Mesenchymal stem cell (in vitro differentiated cells and primary cell): Measurements from ENCODE around the gene ISLR2. TPM values are rescaled to one million over a fixed set of nuclear protein-coding genes. Genes with fewer than 3 reads are reported as not detected.
A peak's percentile ranks its signal among the peaks of the same experiment; 100 is the strongest.
"Not testable (repeated sequence)": the region's sequence is repeated elsewhere in the genome, so short reads cannot be mapped to it uniquely, and the experiment has no call there.

Experiments used
- DNase-seq: peaks from one replicate; pipeline ENCODE4 v3.0.0-alpha.2; 2013
- H2AFZ ChIP-seq: one replicate; pipeline ENCODE4 v1.6.1; 2013; ENCODE audit warnings: low read depth, mild to moderate bottlenecking, control low read depth, inconsistent platforms, low read length, moderate library complexity
- H2AK5ac ChIP-seq: 2 replicates; pipeline ENCODE4 v1.6.1; 2013; ENCODE audit warnings: low read length, moderate library complexity, mild to moderate bottlenecking, inconsistent platforms; ENCODE audit not compliant: severe bottlenecking
- H2BK120ac ChIP-seq: one replicate; pipeline ENCODE4 v1.6.1; 2013; ENCODE audit warnings: low read depth, mild to moderate bottlenecking, inconsistent platforms, low read length, moderate library complexity
- H2BK12ac ChIP-seq, 2 experiments: one replicate each; pipeline ENCODE4 v1.6.1; 2013; ENCODE audit warnings: inconsistent platforms in 2 of 2, low read length in 2 of 2, mild to moderate bottlenecking in 2 of 2, moderate library complexity in 2 of 2, control low read depth in 1 of 2
- H2BK15ac ChIP-seq: one replicate; pipeline ENCODE4 v1.6.1; 2013; ENCODE audit warnings: mild to moderate bottlenecking, low read depth, inconsistent platforms; ENCODE audit not compliant: poor library complexity, severe bottlenecking
- H2BK5ac ChIP-seq: 2 replicates; pipeline ENCODE4 v1.6.1; 2013; ENCODE audit warnings: low read depth, mild to moderate bottlenecking, low read length, control low read depth, inconsistent platforms; ENCODE audit not compliant: poor library complexity, severe bottlenecking
- H3K14ac ChIP-seq, 2 experiments: one replicate each; pipeline ENCODE4 v1.6.1; 2013; ENCODE audit warnings: inconsistent platforms in 2 of 2, low read length in 2 of 2, control low read depth in 1 of 2, mild to moderate bottlenecking in 1 of 2, moderate library complexity in 1 of 2
- H3K18ac ChIP-seq, 2 experiments: one replicate each; pipeline ENCODE4 v1.6.1; 2013; ENCODE audit warnings: inconsistent platforms in 2 of 2, low read length in 2 of 2, control low read depth in 1 of 2, low read depth in 1 of 2, mild to moderate bottlenecking in 1 of 2
- H3K23ac ChIP-seq, 2 experiments: one replicate each; pipeline ENCODE4 v1.6.1; 2013; ENCODE audit warnings: inconsistent platforms in 2 of 2, low read length in 2 of 2, mild to moderate bottlenecking in 2 of 2, moderate library complexity in 2 of 2, control low read depth in 1 of 2
- H3K27ac ChIP-seq: 2 replicates; pipeline ENCODE4 v1.5.1; 2013; ENCODE audit warnings: mild to moderate bottlenecking, moderate library complexity, low read length, control low read depth, inconsistent platforms; ENCODE audit not compliant: poor library complexity, severe bottlenecking
- H3K27me3 ChIP-seq, 2 experiments: 2 replicates each; pipeline versions ENCODE4 v1.6.1 to v1.7.0; 2013; ENCODE audit warnings: low read length in 2 of 2, mild to moderate bottlenecking in 2 of 2, moderate library complexity in 2 of 2, control low read depth in 1 of 2, inconsistent platforms in 1 of 2; ENCODE audit not compliant: control insufficient read depth in 1 of 2, insufficient read depth in 1 of 2
- H3K36me3 ChIP-seq, 2 experiments: 2 replicates each; pipeline versions ENCODE4 v1.6.1 to v1.7.0; 2013; ENCODE audit warnings: low read length in 2 of 2, control low read depth in 1 of 2, inconsistent platforms in 1 of 2, low read depth in 1 of 2, mild to moderate bottlenecking in 1 of 2; ENCODE audit not compliant: insufficient read depth in 2 of 2, control insufficient read depth in 1 of 2
- H3K4ac ChIP-seq, 2 experiments: one replicate each; pipeline ENCODE4 v1.6.1; 2013; ENCODE audit warnings: inconsistent platforms in 2 of 2, low read length in 2 of 2, mild to moderate bottlenecking in 2 of 2, moderate library complexity in 2 of 2, control low read depth in 1 of 2, low read depth in 1 of 2
- H3K4me1 ChIP-seq: 2 replicates; pipeline ENCODE4 v1.6.1; 2013; ENCODE audit warnings: low read depth, low read length, control low read depth; ENCODE audit not compliant: control insufficient read depth, insufficient read depth
- H3K4me2 ChIP-seq: 2 replicates; pipeline ENCODE4 v1.6.1; 2013; ENCODE audit warnings: low read length, mild to moderate bottlenecking, inconsistent platforms; ENCODE audit not compliant: poor library complexity, severe bottlenecking
- H3K4me3 ChIP-seq, 2 experiments: 2 replicates each; pipeline versions ENCODE4 v1.5.1 to v1.7.0; 2013; ENCODE audit warnings: low read length in 2 of 2, mild to moderate bottlenecking in 2 of 2, control low read depth in 1 of 2, low read depth in 1 of 2; ENCODE audit not compliant: insufficient read depth in 1 of 2
- H3K79me1 ChIP-seq: replicated peaks from 2 replicates; pipeline ENCODE4 v1.6.1; 2013; ENCODE audit warnings: mild to moderate bottlenecking, control low read depth, low read length, inconsistent platforms; ENCODE audit not compliant: poor library complexity, severe bottlenecking
- H3K9ac ChIP-seq: 2 replicates; pipeline ENCODE4 v1.7.0; 2013; ENCODE audit warnings: mild to moderate bottlenecking, low read length, moderate library complexity
- H3K9me3 ChIP-seq: 2 replicates; pipeline ENCODE4 v1.7.0; 2013; ENCODE audit warnings: mild to moderate bottlenecking, low read length; ENCODE audit not compliant: control insufficient read depth
- H4K8ac ChIP-seq: one replicate; pipeline ENCODE4 v1.6.1; 2013; ENCODE audit warnings: inconsistent platforms, mild to moderate bottlenecking, low read length, moderate library complexity
- H4K91ac ChIP-seq: one replicate; pipeline ENCODE4 v1.6.1; 2013; ENCODE audit warnings: mild to moderate bottlenecking, low read length, inconsistent platforms
- WGBS: methylation state at CpG from one replicate; pipeline ENCODE4 v1.1.7; 2013; ENCODE audit warnings: mixed read lengths; 5-methylcytosine and 5-hydroxymethylcytosine counted together
- polyA plus RNA-seq, 2 experiments: library from polyadenylated mRNA; stranded (reverse); fragments of 200-250 nt; gene quantifications; one replicate each; pipeline ENCODE4 v1.2.3, GENCODE V29; 2013

Gene ISLR2
- polyA plus RNA-seq (2013, experiment 1 of 2): not detected
- not detected for polyA plus RNA-seq (2013, experiment 2 of 2)

- Histone ChIP-seq H3K79me1 (no peaks in the 10 kb centered on the region), H2AFZ (no peak within 1 kb of the TSS), H3K36me3 (peaks cover 0 to 14% of the 10 kb centered on the region in 2 experiments), H3K4ac (no peak within 1 kb of the TSS), H3K9me3 (no peaks in the 10 kb centered on the region), H3K18ac (no peak within 1 kb of the TSS), H3K27ac (no peak within 1 kb of the TSS), H3K4me1 (peaks cover 42% of the 10 kb centered on the region), H4K8ac (no peak within 1 kb of the TSS), H3K4me2 (peak within 1 kb of the TSS; percentile 31), H4K91ac (no peak within 1 kb of the TSS), H3K23ac (peak within 1 kb of the TSS in 1 of 2 experiments; percentile 78), H2BK5ac (no peak within 1 kb of the TSS), H2BK120ac (no peak within 1 kb of the TSS), H2BK12ac (no peak within 1 kb of the TSS), H3K14ac (peak within 1 kb of the TSS in 1 of 2 experiments; percentile 7), H2BK15ac (no peak within 1 kb of the TSS), H3K9ac (no peak within 1 kb of the TSS), H3K4me3 (peak within 1 kb of the TSS; percentile 29 to 31), H2AK5ac (no peak within 1 kb of the TSS), H3K27me3 (peaks cover 81 to 83% of the 10 kb centered on the region in 2 experiments)
- 2% methylated on average over 34 of the region's 53 CpGs for WGBS
- no peak for DNase-seq
These were observed at the start of gene ISLR2 for GRCh38 chr15:74130155-74130848. Gene ISLR2, plus strand, starts transcription at chr15:74130586. Its CDS starts 2,169 bp downstream, at chr15:74132755.

DNA sequence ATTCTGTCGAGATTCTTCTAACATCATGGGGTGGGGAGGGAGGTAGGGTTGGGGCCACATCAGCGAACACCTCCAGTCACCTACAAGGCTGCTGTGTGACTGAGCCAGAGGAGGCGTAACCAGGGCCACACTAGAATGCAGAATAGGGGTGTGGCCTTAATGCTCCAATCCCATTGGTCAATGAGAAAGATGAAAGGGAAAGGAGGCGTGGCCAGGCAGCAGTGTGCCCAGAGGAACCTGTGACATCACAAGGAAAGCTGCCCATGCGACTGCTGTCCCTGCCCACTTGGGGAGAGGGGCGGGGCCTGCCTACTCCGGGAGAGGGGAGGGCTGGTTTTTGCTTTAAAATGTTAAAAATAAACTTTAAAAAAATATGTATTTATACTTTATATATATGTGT is 47.9 kb upstream of the ISLR2 start, which contains the start of gene GOLGA6A:
Gene GOLGA6A (minus strand): TSS at position 101 of the 400 bp plus-strand sequence. CDS start 41 bp downstream, at position 60.
- H2AFZ ChIP-seq, H3K27me3 ChIP-seq, H4K91ac ChIP-seq, H2AK5ac ChIP-seq, H3K4me3 ChIP-seq, H3K9ac ChIP-seq, H2BK5ac ChIP-seq, H3K14ac ChIP-seq, H3K23ac ChIP-seq, DNase-seq, H3K27ac ChIP-seq, H3K18ac ChIP-seq, H2BK12ac ChIP-seq, H3K4ac ChIP-seq, H3K79me1 ChIP-seq, H2BK15ac ChIP-seq, H3K4me1 ChIP-seq, H3K36me3 ChIP-seq, H2BK120ac ChIP-seq, H3K9me3 ChIP-seq, H3K4me2 ChIP-seq, H4K8ac ChIP-seq: not testable (repeated sequence)
- WGBS: no CpG with 5 or more reads among the region's 7 CpGs

- not testable (repeated sequence) for H3K4ac ChIP-seq, H2AK5ac ChIP-seq, H4K8ac ChIP-seq, H3K14ac ChIP-seq, H3K9me3 ChIP-seq, H3K27me3 ChIP-seq, H3K4me3 ChIP-seq, H3K79me1 ChIP-seq, H4K91ac ChIP-seq, H3K9ac ChIP-seq, H3K4me1 ChIP-seq, H2BK15ac ChIP-seq, H3K36me3 ChIP-seq, H3K4me2 ChIP-seq, DNase-seq, H2AFZ ChIP-seq, H2BK12ac ChIP-seq, H2BK120ac ChIP-seq, H2BK5ac ChIP-seq, H3K27ac ChIP-seq, H3K23ac ChIP-seq, H3K18ac ChIP-seq
- no CpG with 5 or more reads among the region's 2 CpGs for WGBS
These were observed 35.8 kb upstream of the ISLR2 start for GRCh38 chr15:74094567-74094966.

DNA sequence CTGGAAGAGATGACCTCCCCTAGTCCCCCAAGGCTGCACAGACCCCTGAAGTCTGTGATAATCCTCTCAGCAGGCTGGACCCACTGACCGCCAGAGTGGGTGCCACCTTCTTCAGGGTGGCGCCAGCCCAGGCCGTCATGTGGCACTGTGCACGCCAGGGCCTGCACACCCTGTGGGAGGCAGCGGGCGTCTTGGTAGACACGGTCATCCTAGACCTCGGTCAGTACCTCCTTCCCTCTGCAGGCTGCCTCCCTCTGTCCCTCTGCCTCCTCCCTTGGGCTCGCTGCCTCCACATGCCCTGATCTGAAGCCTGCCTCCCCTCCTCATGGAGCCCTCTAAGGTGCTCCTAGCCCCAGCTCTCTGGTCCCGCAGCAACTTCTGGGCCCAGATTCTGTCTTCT is 34.8 kb upstream of the ISLR2 start:
- H3K4ac ChIP-seq, H2AFZ ChIP-seq, H3K4me2 ChIP-seq, H3K9ac ChIP-seq, DNase-seq, H3K14ac ChIP-seq, H2BK5ac ChIP-seq, H3K18ac ChIP-seq, H3K4me3 ChIP-seq, H2BK12ac ChIP-seq, H4K91ac ChIP-seq, H3K4me1 ChIP-seq, H3K79me1 ChIP-seq, H3K36me3 ChIP-seq, H3K9me3 ChIP-seq, H2BK15ac ChIP-seq, H3K27me3 ChIP-seq, H3K23ac ChIP-seq, H4K8ac ChIP-seq, H3K27ac ChIP-seq, H2AK5ac ChIP-seq, H2BK120ac ChIP-seq: not testable (repeated sequence)
- no CpG with 5 or more reads among the region's 10 CpGs for WGBS
